Measurements from ENCODE around the gene CD80. TPM values are rescaled to one million over a fixed set of nuclear protein-coding genes. Genes with fewer than 3 reads are reported as not detected.
"Not testable (repeated sequence)": the region's sequence is repeated elsewhere in the genome, so short reads cannot be mapped to it uniquely, and the experiment has no call there.

CD80 gene
- total and polyA plus RNA-seq, 9 donors: 0.04 to 0.36 (median 0.11) TPM; not detected in 2

GRCh38 chr3:119596398-119596797 lies 37.0 kb upstream of the CD80 start:
- Histone ChIP-seq H3K4me3 (ENCODE audit: low read length) (no peak overlapping the region), H3K27ac (ENCODE audit: low read length) (peak overlapping the region; percentile 31), H3K9me3 (replicated peaks; ENCODE audit: control insufficient read depth, low read depth, low read length) (no peaks in the 10 kb centered on the region), H3K36me3 (ENCODE audit: control insufficient read depth, insufficient read depth, low read length) (no peaks in the 10 kb centered on the region), H3K4me1 (ENCODE audit: control insufficient read depth, insufficient read depth, low read length) (peaks cover 16% of the 10 kb centered on the region), H3K27me3 (ENCODE audit: control insufficient read depth, insufficient read depth, low read length) (no peaks in the 10 kb centered on the region)
- no peak for DNase-seq
- WGBS (ENCODE audit: insufficient coverage): 68% methylated on average over 4 of the region's 6 CpGs

GRCh38 chr3:119595639-119596334 lies 36.4 kb upstream of the CD80 start:
- DNase-seq: peak; percentile 42
- WGBS (ENCODE audit: insufficient coverage): 43% methylated on average over 6 of the region's 7 CpGs
- Histone ChIP-seq H3K4me3 (ENCODE audit: low read length) (no peak overlapping the region), H3K27me3 (ENCODE audit: control insufficient read depth, insufficient read depth, low read length) (no peaks in the 10 kb centered on the region), H3K9me3 (replicated peaks; ENCODE audit: control insufficient read depth, low read depth, low read length) (peaks cover 1% of the 10 kb centered on the region), H3K27ac (ENCODE audit: low read length) (peak overlapping the region; percentile 31), H3K36me3 (ENCODE audit: control insufficient read depth, insufficient read depth, low read length) (no peaks in the 10 kb centered on the region), H3K4me1 (ENCODE audit: control insufficient read depth, insufficient read depth, low read length) (peaks cover 16% of the 10 kb centered on the region)

- WGBS (ENCODE audit: insufficient coverage): no CpG with 5 or more reads among the region's 1 CpG
- not testable (repeated sequence) for H3K9me3 ChIP-seq (replicated peaks; ENCODE audit: control insufficient read depth, low read depth, low read length); H3K27me3 ChIP-seq (ENCODE audit: control insufficient read depth, insufficient read depth, low read length); H3K36me3 ChIP-seq (ENCODE audit: control insufficient read depth, insufficient read depth, low read length); H3K27ac ChIP-seq (ENCODE audit: low read length); DNase-seq; H3K4me3 ChIP-seq (ENCODE audit: low read length)
- peaks cover 16% of the 10 kb centered on the region for H3K4me1 ChIP-seq (ENCODE audit: control insufficient read depth, insufficient read depth, low read length)
Observed at GRCh38 chr3:119594929-119595328, 35.5 kb upstream of the CD80 start.

GRCh38 chr3:119594066-119594465 lies 34.7 kb upstream of the CD80 start:
- peaks cover 16% of the 10 kb centered on the region for H3K4me1 ChIP-seq (ENCODE audit: control insufficient read depth, insufficient read depth, low read length)
- no peak overlapping the region for H3K4me3 ChIP-seq (ENCODE audit: low read length)
- no peak overlapping the region for H3K27ac ChIP-seq (ENCODE audit: low read length)
- no peaks in the 10 kb centered on the region for H3K27me3 ChIP-seq (ENCODE audit: control insufficient read depth, insufficient read depth, low read length)
- WGBS (ENCODE audit: insufficient coverage): 94% methylated on average over 3 of the region's 5 CpGs
- H3K9me3 ChIP-seq (replicated peaks; ENCODE audit: control insufficient read depth, low read depth, low read length): peaks cover 7% of the 10 kb centered on the region
- no peaks in the 10 kb centered on the region for H3K36me3 ChIP-seq (ENCODE audit: control insufficient read depth, insufficient read depth, low read length)
- DNase-seq: no peak

- no peaks in the 10 kb centered on the region for H3K27me3 ChIP-seq (ENCODE audit: control insufficient read depth, insufficient read depth, low read length)
- peaks cover 16% of the 10 kb centered on the region for H3K4me1 ChIP-seq (ENCODE audit: control insufficient read depth, insufficient read depth, low read length)
- no peak overlapping the region for H3K4me3 ChIP-seq (ENCODE audit: low read length)
- no peak overlapping the region for H3K27ac ChIP-seq (ENCODE audit: low read length)
- H3K9me3 ChIP-seq (replicated peaks; ENCODE audit: control insufficient read depth, low read depth, low read length): peaks cover 7% of the 10 kb centered on the region
- H3K36me3 ChIP-seq (ENCODE audit: control insufficient read depth, insufficient read depth, low read length): no peaks in the 10 kb centered on the region
- 100% methylated on average over 1 of the region's 1 CpG for WGBS (ENCODE audit: insufficient coverage)
- no peak for DNase-seq
Observed at GRCh38 chr3:119592861-119593260, 33.4 kb upstream of the CD80 start.

- DNase-seq: no peak
- H3K4me1 ChIP-seq (ENCODE audit: control insufficient read depth, insufficient read depth, low read length): peaks cover 6% of the 10 kb centered on the region
- H3K4me3 ChIP-seq (ENCODE audit: low read length): no peak overlapping the region
- WGBS (ENCODE audit: insufficient coverage): 86% methylated on average over 1 of the region's 1 CpG
- H3K9me3 ChIP-seq (replicated peaks; ENCODE audit: control insufficient read depth, low read depth, low read length): peaks cover 7% of the 10 kb centered on the region
- no peaks in the 10 kb centered on the region for H3K27me3 ChIP-seq (ENCODE audit: control insufficient read depth, insufficient read depth, low read length)
- H3K27ac ChIP-seq (ENCODE audit: low read length): no peak overlapping the region
- peaks cover 10% of the 10 kb centered on the region for H3K36me3 ChIP-seq (ENCODE audit: control insufficient read depth, insufficient read depth, low read length)
Observed at GRCh38 chr3:119590706-119591105, 31.3 kb upstream of the CD80 start.

- H3K4me3 ChIP-seq (ENCODE audit: low read length): no peak overlapping the region
- peaks cover 7% of the 10 kb centered on the region for H3K9me3 ChIP-seq (replicated peaks; ENCODE audit: control insufficient read depth, low read depth, low read length)
- no peaks in the 10 kb centered on the region for H3K4me1 ChIP-seq (ENCODE audit: control insufficient read depth, insufficient read depth, low read length)
- DNase-seq: peak; percentile 42
- no peak overlapping the region for H3K27ac ChIP-seq (ENCODE audit: low read length)
- WGBS (ENCODE audit: insufficient coverage): no CpG with 5 or more reads among the region's 6 CpGs
- no peaks in the 10 kb centered on the region for H3K27me3 ChIP-seq (ENCODE audit: control insufficient read depth, insufficient read depth, low read length)
- H3K36me3 ChIP-seq (ENCODE audit: control insufficient read depth, insufficient read depth, low read length): peaks cover 10% of the 10 kb centered on the region
Observed at GRCh38 chr3:119589102-119589773, 29.8 kb upstream of the CD80 start.

GRCh38 chr3:119588112-119588511 lies 28.7 kb upstream of the CD80 start:
- WGBS (ENCODE audit: insufficient coverage): 73% methylated on average over 2 of the region's 3 CpGs
- H3K4me3 ChIP-seq (ENCODE audit: low read length): no peak overlapping the region
- DNase-seq: peak; percentile 74
- H3K4me1 ChIP-seq (ENCODE audit: control insufficient read depth, insufficient read depth, low read length): no peaks in the 10 kb centered on the region
- peaks cover 10% of the 10 kb centered on the region for H3K36me3 ChIP-seq (ENCODE audit: control insufficient read depth, insufficient read depth, low read length)
- H3K9me3 ChIP-seq (replicated peaks; ENCODE audit: control insufficient read depth, low read depth, low read length): peaks cover 7% of the 10 kb centered on the region
- H3K27ac ChIP-seq (ENCODE audit: low read length): no peak overlapping the region
- no peaks in the 10 kb centered on the region for H3K27me3 ChIP-seq (ENCODE audit: control insufficient read depth, insufficient read depth, low read length)

GRCh38 chr3:119586733-119587172 lies 27.3 kb upstream of the CD80 start:
- no peaks in the 10 kb centered on the region for H3K4me1 ChIP-seq (ENCODE audit: control insufficient read depth, insufficient read depth, low read length)
- no CpG with 5 or more reads among the region's 3 CpGs for WGBS (ENCODE audit: insufficient coverage)
- no peaks in the 10 kb centered on the region for H3K27me3 ChIP-seq (ENCODE audit: control insufficient read depth, insufficient read depth, low read length)
- no peak overlapping the region for H3K27ac ChIP-seq (ENCODE audit: low read length)
- DNase-seq: no peak
- H3K36me3 ChIP-seq (ENCODE audit: control insufficient read depth, insufficient read depth, low read length): peaks cover 10% of the 10 kb centered on the region
- H3K9me3 ChIP-seq (replicated peaks; ENCODE audit: control insufficient read depth, low read depth, low read length): peaks cover 7% of the 10 kb centered on the region
- H3K4me3 ChIP-seq (ENCODE audit: low read length): no peak overlapping the region

GRCh38 chr3:119585856-119586570 lies 26.6 kb upstream of the CD80 start:
- Histone ChIP-seq H3K36me3 (ENCODE audit: control insufficient read depth, insufficient read depth, low read length) (peaks cover 10% of the 10 kb centered on the region), H3K9me3 (replicated peaks; ENCODE audit: control insufficient read depth, low read depth, low read length) (peaks cover 7% of the 10 kb centered on the region), H3K4me1 (ENCODE audit: control insufficient read depth, insufficient read depth, low read length) (no peaks in the 10 kb centered on the region), H3K27ac (ENCODE audit: low read length) (no peak overlapping the region), H3K27me3 (ENCODE audit: control insufficient read depth, insufficient read depth, low read length) (no peaks in the 10 kb centered on the region), H3K4me3 (ENCODE audit: low read length) (no peak overlapping the region)
- 89% methylated on average over 8 of the region's 11 CpGs for WGBS (ENCODE audit: insufficient coverage)
- DNase-seq: no peak
